Panc1 (cell line): ENCODE results near the gene TUBB4B.
"Not testable (repeated sequence)": the region's sequence is repeated elsewhere in the genome, so short reads cannot be mapped to it uniquely, and the experiment has no call there.

Experiments
- POLR2AphosphoS5 ChIP-seq: IDR thresholded peaks from 2 replicates; pipeline ENCODE4 v1.6.1; 2012; ENCODE audit warnings: mild to moderate bottlenecking, low read depth, low read length, moderate library complexity
- TCF7L2 ChIP-seq: IDR thresholded peaks from 2 replicates; pipeline ENCODE4 v1.6.1; 2011; ENCODE audit warnings: mild to moderate bottlenecking, low read depth, low read length, inconsistent platforms
- TF ChIP-seq, protein P1 (sequence below): fragments of 450-650 bp; IDR thresholded peaks from 2 replicates; pipeline ENCODE4 v1.5.1; 2017; ENCODE audit warnings: mild to moderate bottlenecking

DNA sequence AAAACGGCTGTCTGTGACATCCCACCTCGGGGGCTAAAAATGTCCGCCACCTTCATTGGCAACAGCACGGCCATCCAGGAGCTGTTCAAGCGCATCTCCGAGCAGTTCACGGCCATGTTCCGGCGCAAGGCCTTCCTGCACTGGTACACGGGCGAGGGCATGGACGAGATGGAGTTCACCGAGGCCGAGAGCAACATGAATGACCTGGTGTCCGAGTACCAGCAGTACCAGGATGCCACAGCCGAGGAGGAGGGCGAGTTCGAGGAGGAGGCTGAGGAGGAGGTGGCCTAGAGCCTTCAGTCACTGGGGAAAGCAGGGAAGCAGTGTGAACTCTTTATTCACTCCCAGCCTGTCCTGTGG is 2.2 kb downstream of the TUBB4B start:
- TF ChIP-seq, protein P1, sequence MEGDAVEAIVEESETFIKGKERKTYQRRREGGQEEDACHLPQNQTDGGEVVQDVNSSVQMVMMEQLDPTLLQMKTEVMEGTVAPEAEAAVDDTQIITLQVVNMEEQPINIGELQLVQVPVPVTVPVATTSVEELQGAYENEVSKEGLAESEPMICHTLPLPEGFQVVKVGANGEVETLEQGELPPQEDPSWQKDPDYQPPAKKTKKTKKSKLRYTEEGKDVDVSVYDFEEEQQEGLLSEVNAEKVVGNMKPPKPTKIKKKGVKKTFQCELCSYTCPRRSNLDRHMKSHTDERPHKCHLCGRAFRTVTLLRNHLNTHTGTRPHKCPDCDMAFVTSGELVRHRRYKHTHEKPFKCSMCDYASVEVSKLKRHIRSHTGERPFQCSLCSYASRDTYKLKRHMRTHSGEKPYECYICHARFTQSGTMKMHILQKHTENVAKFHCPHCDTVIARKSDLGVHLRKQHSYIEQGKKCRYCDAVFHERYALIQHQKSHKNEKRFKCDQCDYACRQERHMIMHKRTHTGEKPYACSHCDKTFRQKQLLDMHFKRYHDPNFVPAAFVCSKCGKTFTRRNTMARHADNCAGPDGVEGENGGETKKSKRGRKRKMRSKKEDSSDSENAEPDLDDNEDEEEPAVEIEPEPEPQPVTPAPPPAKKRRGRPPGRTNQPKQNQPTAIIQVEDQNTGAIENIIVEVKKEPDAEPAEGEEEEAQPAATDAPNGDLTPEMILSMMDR: not testable (repeated sequence)
- not testable (repeated sequence) for TF ChIP-seq POLR2AphosphoS5, TCF7L2
